OCI-LY3 (cell line): ENCODE data around the gene ARSK.

Experiments used
- H2AFZ ChIP-seq: fragments of 200-600, 300-600 bp; shearing (Covaris generic); 2 replicates; pipeline ENCODE4 v1.6.0; 2014; ENCODE audit warnings: antibody characterized with exemption, low read depth, low read length
- H3K27ac ChIP-seq: fragments of 200-600, 300-600 bp; sonication (generic); 2 replicates; pipeline ENCODE4 v1.5.1; 2014; ENCODE audit warnings: mild to moderate bottlenecking, low read length, moderate library complexity, mixed read lengths
- H3K27me3 ChIP-seq: fragments of 200-600, 300-600 bp; sonication (generic); 2 replicates; pipeline ENCODE4 v1.6.1; 2014; ENCODE audit warnings: low read depth, low read length, mixed read lengths
- H3K36me3 ChIP-seq: fragments of 200-600, 300-600 bp; sonication (generic); replicated peaks from 2 replicates; pipeline ENCODE3; 2014; ENCODE audit warnings: low read depth, low read length, mixed read lengths
- H3K4me1 ChIP-seq: fragments of 300-600, 200-600 bp; sonication (generic); 2 replicates; pipeline ENCODE4 v1.6.1; 2014; ENCODE audit warnings: low read length, mixed read lengths
- H3K4me2 ChIP-seq: fragments of 200-600, 300-600 bp; sonication (generic); 2 replicates; pipeline ENCODE4 v1.6.1; 2014; ENCODE audit warnings: low read length, mixed read lengths
- H3K4me3 ChIP-seq: fragments of 300-600, 200-600 bp; sonication (generic); 2 replicates; pipeline ENCODE4 v1.5.1; 2014; ENCODE audit warnings: antibody characterized with exemption, mild to moderate bottlenecking, low read length, moderate library complexity
- H3K79me2 ChIP-seq: fragments of 300-600, 200-600 bp; shearing (Covaris generic); 2 replicates; pipeline ENCODE4 v1.6.1; 2014; ENCODE audit warnings: mild to moderate bottlenecking, low read length, mixed read lengths
- H3K9ac ChIP-seq: fragments of 300-600, 200-600 bp; shearing (Covaris generic); 2 replicates; pipeline ENCODE4 v1.6.0; 2014; ENCODE audit warnings: mild to moderate bottlenecking, low read length, moderate library complexity
- H3K9me3 ChIP-seq: fragments of 200-600, 300-600 bp; shearing (Covaris generic); 2 replicates; pipeline ENCODE4 v1.6.1; 2014; ENCODE audit warnings: low read length, mixed read lengths; ENCODE audit not compliant: insufficient read depth
- H4K20me1 ChIP-seq: fragments of 200-600, 300-600 bp; sonication (generic); 2 replicates; pipeline ENCODE4 v1.6.1; 2016; ENCODE audit warnings: low read length, mixed read lengths; ENCODE audit not compliant: insufficient read depth
- EZH2phosphoT487 ChIP-seq: fragments of 200-600 bp; shearing (Covaris generic); IDR thresholded peaks from 2 replicates; pipeline ENCODE4 v1.6.1; 2018; ENCODE audit warnings: antibody characterized with exemption, mixed run types, low read depth
- TF ChIP-seq, protein P1 (sequence below): fragments of 200-600, 300-600 bp; sonication (generic); IDR thresholded peaks from 2 replicates; pipeline ENCODE4 v1.5.1; 2014; ENCODE audit warnings: antibody characterized with exemption, low read length, low read depth

ARSK gene

DNA sequence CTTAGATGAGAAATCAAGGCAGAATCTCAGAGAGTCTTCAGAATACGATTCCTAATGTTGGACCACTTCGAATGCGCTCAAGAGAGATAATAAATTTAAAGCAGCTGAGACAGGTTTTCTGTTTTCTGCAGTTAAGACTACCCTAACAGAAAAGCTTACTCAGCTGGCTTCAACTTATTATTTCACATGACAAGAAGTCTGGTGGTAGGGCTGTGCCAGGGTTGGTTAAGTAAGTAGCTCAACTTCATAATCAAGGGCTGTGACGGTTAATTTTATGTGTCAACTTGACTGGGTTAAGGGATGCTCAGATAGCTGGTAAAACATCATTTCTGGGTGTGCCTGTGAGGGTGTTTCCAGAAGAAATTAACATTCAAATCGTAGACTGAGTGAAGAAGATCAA lies 68.8 kb downstream of the ARSK start:
- H3K36me3 ChIP-seq = no peaks in the 10 kb centered on the region
- TF ChIP-seq, protein P1, sequence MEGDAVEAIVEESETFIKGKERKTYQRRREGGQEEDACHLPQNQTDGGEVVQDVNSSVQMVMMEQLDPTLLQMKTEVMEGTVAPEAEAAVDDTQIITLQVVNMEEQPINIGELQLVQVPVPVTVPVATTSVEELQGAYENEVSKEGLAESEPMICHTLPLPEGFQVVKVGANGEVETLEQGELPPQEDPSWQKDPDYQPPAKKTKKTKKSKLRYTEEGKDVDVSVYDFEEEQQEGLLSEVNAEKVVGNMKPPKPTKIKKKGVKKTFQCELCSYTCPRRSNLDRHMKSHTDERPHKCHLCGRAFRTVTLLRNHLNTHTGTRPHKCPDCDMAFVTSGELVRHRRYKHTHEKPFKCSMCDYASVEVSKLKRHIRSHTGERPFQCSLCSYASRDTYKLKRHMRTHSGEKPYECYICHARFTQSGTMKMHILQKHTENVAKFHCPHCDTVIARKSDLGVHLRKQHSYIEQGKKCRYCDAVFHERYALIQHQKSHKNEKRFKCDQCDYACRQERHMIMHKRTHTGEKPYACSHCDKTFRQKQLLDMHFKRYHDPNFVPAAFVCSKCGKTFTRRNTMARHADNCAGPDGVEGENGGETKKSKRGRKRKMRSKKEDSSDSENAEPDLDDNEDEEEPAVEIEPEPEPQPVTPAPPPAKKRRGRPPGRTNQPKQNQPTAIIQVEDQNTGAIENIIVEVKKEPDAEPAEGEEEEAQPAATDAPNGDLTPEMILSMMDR = no peak
- no peak for TF ChIP-seq EZH2phosphoT487
- no peak overlapping the region for H3K9ac ChIP-seq
- no peaks in the 10 kb centered on the region for H3K4me1 ChIP-seq
- no peak overlapping the region for H3K27ac ChIP-seq
- H3K4me2 ChIP-seq = no peak overlapping the region
- H3K9me3 ChIP-seq = no peaks in the 10 kb centered on the region
- H3K79me2 ChIP-seq = no peaks in the 10 kb centered on the region
- no peaks in the 10 kb centered on the region for H3K27me3 ChIP-seq
- no peak overlapping the region for H3K4me3 ChIP-seq
- H2AFZ ChIP-seq = no peak overlapping the region
- no peaks in the 10 kb centered on the region for H4K20me1 ChIP-seq

DNA sequence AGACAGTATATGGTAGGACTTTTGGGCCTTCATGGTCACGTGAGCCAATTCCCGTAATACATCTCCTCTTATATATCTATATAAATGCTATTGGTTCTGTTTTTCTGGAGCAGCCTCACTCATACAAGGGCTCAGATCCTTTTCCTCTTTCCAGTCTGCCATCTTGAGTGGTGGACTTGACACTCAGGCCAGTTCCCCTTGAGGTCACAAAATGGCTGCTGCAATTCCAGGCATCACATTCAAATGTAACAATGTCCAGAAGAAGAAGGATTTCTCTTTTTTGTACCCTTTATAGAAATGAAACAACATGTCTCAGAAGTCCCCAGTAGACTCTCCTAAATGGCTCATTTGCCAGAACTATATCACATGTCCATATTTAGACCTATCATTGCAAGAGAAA lies 69.5 kb downstream of the ARSK start:
- no peak overlapping the region for H2AFZ ChIP-seq
- H3K27me3 ChIP-seq = no peaks in the 10 kb centered on the region
- no peak overlapping the region for H3K4me3 ChIP-seq
- H3K9me3 ChIP-seq = no peaks in the 10 kb centered on the region
- no peaks in the 10 kb centered on the region for H3K36me3 ChIP-seq
- H3K27ac ChIP-seq = no peak overlapping the region
- H3K4me2 ChIP-seq = no peak overlapping the region
- H3K9ac ChIP-seq = no peak overlapping the region
- no peaks in the 10 kb centered on the region for H3K4me1 ChIP-seq
- no peaks in the 10 kb centered on the region for H4K20me1 ChIP-seq
- no peaks in the 10 kb centered on the region for H3K79me2 ChIP-seq
- TF ChIP-seq, protein P1 = no peak
- TF ChIP-seq EZH2phosphoT487 = no peak

DNA sequence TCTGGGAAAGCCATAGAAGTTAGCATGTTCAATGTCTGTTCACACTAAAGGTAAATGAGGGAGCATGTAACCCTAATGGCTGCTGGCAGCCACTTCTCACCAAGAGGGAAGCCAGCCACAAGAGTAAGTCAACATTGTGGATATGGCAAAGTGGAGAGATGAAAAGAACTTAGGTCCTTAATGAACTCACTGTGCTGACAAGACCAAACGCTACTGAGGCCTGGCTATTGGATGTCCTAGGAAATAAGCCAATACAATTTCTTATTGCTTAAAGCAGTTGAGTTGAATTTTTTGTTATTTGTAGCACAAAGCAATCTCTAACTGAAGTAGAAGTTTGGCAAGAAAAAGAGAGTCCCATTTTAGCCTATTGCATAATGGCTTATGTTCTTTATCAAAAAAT lies 71.8 kb downstream of the ARSK start:
- no peak overlapping the region for H3K27ac ChIP-seq
- no peaks in the 10 kb centered on the region for H3K36me3 ChIP-seq
- H3K4me3 ChIP-seq = no peak overlapping the region
- no peaks in the 10 kb centered on the region for H4K20me1 ChIP-seq
- H3K9me3 ChIP-seq = no peaks in the 10 kb centered on the region
- no peaks in the 10 kb centered on the region for H3K4me1 ChIP-seq
- no peak overlapping the region for H2AFZ ChIP-seq
- H3K27me3 ChIP-seq = no peaks in the 10 kb centered on the region
- H3K79me2 ChIP-seq = no peaks in the 10 kb centered on the region
- H3K9ac ChIP-seq = no peak overlapping the region
- H3K4me2 ChIP-seq = no peak overlapping the region
- TF ChIP-seq, protein P1 = no peak
- no peak for TF ChIP-seq EZH2phosphoT487

DNA sequence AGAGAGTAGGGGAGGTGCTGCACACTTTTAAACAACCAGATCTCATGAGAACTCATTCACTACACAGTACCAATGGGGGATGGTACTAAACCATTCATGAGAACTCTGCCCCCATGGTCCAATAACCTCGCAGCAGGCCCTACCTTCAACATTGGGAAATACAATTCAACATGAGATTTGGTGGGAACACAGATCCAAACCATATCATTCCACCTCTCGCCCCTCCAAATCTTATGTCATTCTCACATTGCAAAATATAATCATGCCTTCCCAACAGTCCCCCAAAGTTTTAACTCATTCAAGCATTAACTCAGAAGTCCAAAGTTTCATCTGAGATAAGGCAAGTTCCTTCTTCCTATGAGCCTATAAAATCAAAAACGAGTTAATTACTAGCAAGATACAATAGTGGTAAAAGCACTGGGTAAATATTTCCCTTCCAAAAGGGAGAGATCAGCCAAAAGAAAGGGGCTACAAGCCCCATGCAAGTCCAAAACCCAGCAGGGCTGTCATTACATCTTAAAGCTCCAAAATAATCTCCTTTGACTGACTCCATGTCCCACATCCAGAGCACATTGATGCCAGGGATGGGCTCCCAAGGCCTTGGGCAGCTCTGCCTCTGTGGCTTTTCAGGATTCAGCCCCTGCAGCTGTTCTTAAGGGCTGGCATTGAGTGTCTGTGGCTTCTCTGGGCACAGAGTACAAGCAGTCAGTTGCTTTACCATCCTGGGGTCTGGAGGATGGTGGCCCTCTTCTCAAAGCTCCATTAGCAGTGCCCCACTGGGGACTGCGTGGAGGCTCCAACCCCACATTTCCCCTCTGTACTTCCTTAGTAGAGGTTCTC lies 73.3 kb downstream of the ARSK start:
- Histone ChIP-seq H3K9ac (no peak overlapping the region), H3K4me3 (no peak overlapping the region), H3K4me2 (no peak overlapping the region)

More for the DNA sequence above, 73.3 kb downstream of the ARSK start:
- no peaks in the 10 kb centered on the region for H3K36me3 ChIP-seq
- no peaks in the 10 kb centered on the region for H3K9me3 ChIP-seq
- no peak overlapping the region for H3K27ac ChIP-seq
- H4K20me1 ChIP-seq = no peaks in the 10 kb centered on the region
- peaks cover 7% of the 10 kb centered on the region for H3K4me1 ChIP-seq
- H3K79me2 ChIP-seq = no peaks in the 10 kb centered on the region
- H2AFZ ChIP-seq = no peak overlapping the region
- TF ChIP-seq, protein P1 = no peak
- no peaks in the 10 kb centered on the region for H3K27me3 ChIP-seq
